Chondrocyte (in vitro differentiated cells): ENCODE data around the gene DLG2. TPM values are rescaled to one million over a fixed set of nuclear protein-coding genes. Genes with fewer than 3 reads are reported as not detected.

Experiments
- DNase-seq: peaks from one replicate; pipeline ENCODE4 v3.0.0; 2021; ENCODE audit warnings: mixed read lengths, low spot score
- H3K27ac Mint-ChIP-seq: one replicate; pipeline ENCODE4 v1.8.0; 2021; ENCODE audit warnings: mild to moderate bottlenecking, moderate library complexity, mixed read lengths; ENCODE audit not compliant: unreplicated experiment
- H3K27me3 Mint-ChIP-seq: 2 replicates; pipeline ENCODE4 v1.8.0; 2021; ENCODE audit warnings: low read depth, mixed read lengths
- H3K36me3 Mint-ChIP-seq: 2 replicates; pipeline ENCODE4 v1.8.0; 2021; ENCODE audit warnings: low read depth, mixed read lengths
- H3K4me1 Mint-ChIP-seq: 2 replicates; pipeline ENCODE4 v1.8.0; 2021; ENCODE audit warnings: low read depth, mild to moderate bottlenecking, mixed read lengths
- H3K4me3 Mint-ChIP-seq: one replicate; pipeline ENCODE4 v1.8.0; 2021; ENCODE audit warnings: mild to moderate bottlenecking, moderate library complexity, mixed read lengths; ENCODE audit not compliant: unreplicated experiment
- H3K9me3 Mint-ChIP-seq: 2 replicates; pipeline ENCODE4 v1.8.0; 2021; ENCODE audit warnings: low read depth, mixed read lengths
- CTCF ChIP-seq: fragments of 200-600 bp; sonication (generic); IDR thresholded peaks from 2 replicates; pipeline ENCODE4 v1.5.0; 2021; ENCODE audit warnings: antibody characterized with exemption, mild to moderate bottlenecking, moderate library complexity
- total RNA-seq: library from RNA; stranded (reverse); gene quantifications from 3 replicates; pipeline ENCODE4 v1.2.1, GENCODE V29; 2021

The DLG2 gene
- total RNA-seq, 1 donor from 2014 or later = 1.3 TPM

- no peaks in the 10 kb centered on the region for H3K36me3 Mint-ChIP-seq
- peaks cover 10% of the 10 kb centered on the region for H3K27me3 Mint-ChIP-seq
- no peaks in the 10 kb centered on the region for H3K9me3 Mint-ChIP-seq
- H3K4me1 Mint-ChIP-seq = no peaks in the 10 kb centered on the region
- DNase-seq = no peak
- TF ChIP-seq CTCF = no peak
- no peak overlapping the region for H3K27ac Mint-ChIP-seq
- no peak overlapping the region for H3K4me3 Mint-ChIP-seq
Measured at GRCh38 chr11:84358034-84358433, 1269.1 kb downstream of the DLG2 start.

- no peak overlapping the region for H3K27ac Mint-ChIP-seq
- TF ChIP-seq CTCF = no peak
- H3K27me3 Mint-ChIP-seq = peaks cover 13% of the 10 kb centered on the region
Measured at GRCh38 chr11:84355911-84356310, 1271.2 kb downstream of the DLG2 start.

GRCh38 chr11:84345597-84345996 is 1281.5 kb downstream of the DLG2 start:
- DNase-seq = no peak
- TF ChIP-seq CTCF = no peak
- H3K27ac Mint-ChIP-seq = no peak overlapping the region
- no peaks in the 10 kb centered on the region for H3K4me1 Mint-ChIP-seq
- no peaks in the 10 kb centered on the region for H3K36me3 Mint-ChIP-seq
- peaks cover 2% of the 10 kb centered on the region for H3K27me3 Mint-ChIP-seq
- peaks cover 2% of the 10 kb centered on the region for H3K9me3 Mint-ChIP-seq
- H3K4me3 Mint-ChIP-seq = no peak overlapping the region

More at GRCh38 chr11:84355911-84356310, 1271.2 kb downstream of the DLG2 start:
- no peak for DNase-seq
- Mint-ChIP-seq H3K36me3 (no peaks in the 10 kb centered on the region), H3K4me1 (no peaks in the 10 kb centered on the region), H3K4me3 (no peak overlapping the region), H3K9me3 (no peaks in the 10 kb centered on the region)

- peaks cover 2% of the 10 kb centered on the region for H3K27me3 Mint-ChIP-seq
- peaks cover 2% of the 10 kb centered on the region for H3K9me3 Mint-ChIP-seq
- no peaks in the 10 kb centered on the region for H3K4me1 Mint-ChIP-seq
- no peak overlapping the region for H3K27ac Mint-ChIP-seq
- DNase-seq = no peak
- H3K36me3 Mint-ChIP-seq = no peaks in the 10 kb centered on the region
- no peak overlapping the region for H3K4me3 Mint-ChIP-seq
- TF ChIP-seq CTCF = no peak
Measured at GRCh38 chr11:84345027-84345426, 1282.1 kb downstream of the DLG2 start.

- Mint-ChIP-seq H3K36me3 (no peaks in the 10 kb centered on the region), H3K4me1 (no peaks in the 10 kb centered on the region), H3K9me3 (peaks cover 3% of the 10 kb centered on the region), H3K27me3 (peaks cover 2% of the 10 kb centered on the region), H3K27ac (no peak overlapping the region), H3K4me3 (no peak overlapping the region)
- no peak for DNase-seq
- no peak for TF ChIP-seq CTCF
Measured at GRCh38 chr11:84339796-84340195, 1287.3 kb downstream of the DLG2 start.
